HG02759 (cell line): Measurements from ENCODE around the gene ACSS3.
"Not testable (repeated sequence)": the region's sequence is repeated elsewhere in the genome, so short reads cannot be mapped to it uniquely, and the experiment has no call there.

Experiments used
- ATAC-seq: cut with Tn5 transposase; IDR thresholded peaks from one replicate; pipeline ENCODE4 v1.9.1; 2021; ENCODE audit warnings: mild to moderate bottlenecking, moderate library complexity; ENCODE audit not compliant: unreplicated experiment

Gene ACSS3

GRCh38 chr12:81166790-81167189 is 88.9 kb downstream of the ACSS3 start:
- ATAC-seq, result no peak

DNA sequence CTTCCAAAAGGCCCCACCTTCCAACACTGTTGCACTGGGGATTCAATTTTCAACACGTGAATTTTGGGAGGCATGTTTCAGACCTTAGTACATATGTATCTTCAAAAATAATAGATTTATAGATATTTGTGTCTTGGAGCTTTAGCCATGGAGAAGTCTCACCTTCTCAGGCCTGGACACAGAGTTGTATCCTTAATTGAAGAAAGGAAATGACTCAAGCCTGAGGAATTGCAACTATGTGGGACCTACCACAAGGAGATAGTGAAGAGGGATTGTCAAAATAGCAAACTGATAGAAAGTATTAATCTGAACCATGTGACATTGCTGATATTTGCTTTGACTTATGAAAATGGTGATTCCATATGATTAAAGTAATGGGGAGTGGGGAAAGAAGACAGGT is 89.8 kb downstream of the ACSS3 start:
- no peak for ATAC-seq

- no peak for ATAC-seq
These were observed 90.6 kb downstream of the ACSS3 start for GRCh38 chr12:81168445-81168844.

- no peak for ATAC-seq
These were observed 92.2 kb downstream of the ACSS3 start for GRCh38 chr12:81170072-81170471.

- no peak for ATAC-seq
These were observed 95.0 kb downstream of the ACSS3 start for GRCh38 chr12:81172851-81173250.

DNA sequence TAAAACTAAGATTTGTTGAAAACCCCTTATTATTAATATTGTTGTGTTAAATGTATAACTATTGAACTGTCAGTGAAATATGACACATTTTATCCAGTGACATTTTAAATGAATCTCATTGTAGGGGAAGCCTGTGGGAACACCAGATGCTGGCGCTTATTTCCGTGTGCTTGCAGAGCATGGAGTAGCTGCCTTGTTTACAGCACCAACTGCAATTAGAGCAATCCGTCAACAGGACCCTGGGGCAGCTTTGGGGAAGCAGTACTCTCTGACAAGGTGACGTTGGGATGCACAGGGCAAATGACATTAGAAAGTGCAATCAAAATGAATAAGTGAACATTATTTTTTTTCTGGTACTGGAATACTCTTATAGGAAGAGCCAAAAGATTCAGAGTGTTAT is 96.8 kb downstream of the ACSS3 start:
- no peak for ATAC-seq

GRCh38 chr12:81176796-81177195 is 98.9 kb downstream of the ACSS3 start:
- no peak for ATAC-seq

DNA sequence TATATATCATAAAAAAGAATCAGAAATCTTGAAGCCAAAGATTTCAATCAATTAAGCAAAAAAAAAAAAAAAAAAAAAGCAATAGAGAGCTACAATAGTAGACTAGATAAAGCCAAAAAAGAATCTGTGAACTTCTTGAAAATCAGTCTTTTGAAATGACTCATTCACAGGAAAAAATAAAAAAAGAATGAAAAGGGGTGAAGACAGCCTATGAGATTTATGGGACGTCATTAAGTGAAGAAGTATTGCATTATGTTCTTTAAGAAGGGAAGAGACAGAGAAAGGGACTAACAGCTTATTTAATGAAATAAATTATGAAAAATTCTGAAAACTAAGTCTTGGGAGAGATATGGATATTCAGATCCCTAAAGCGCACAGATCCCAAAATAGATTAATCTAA is 103.8 kb downstream of the ACSS3 start:
- no peak for ATAC-seq

GRCh38 chr12:81187686-81188085 is 109.8 kb downstream of the ACSS3 start:
- ATAC-seq, result no peak

DNA sequence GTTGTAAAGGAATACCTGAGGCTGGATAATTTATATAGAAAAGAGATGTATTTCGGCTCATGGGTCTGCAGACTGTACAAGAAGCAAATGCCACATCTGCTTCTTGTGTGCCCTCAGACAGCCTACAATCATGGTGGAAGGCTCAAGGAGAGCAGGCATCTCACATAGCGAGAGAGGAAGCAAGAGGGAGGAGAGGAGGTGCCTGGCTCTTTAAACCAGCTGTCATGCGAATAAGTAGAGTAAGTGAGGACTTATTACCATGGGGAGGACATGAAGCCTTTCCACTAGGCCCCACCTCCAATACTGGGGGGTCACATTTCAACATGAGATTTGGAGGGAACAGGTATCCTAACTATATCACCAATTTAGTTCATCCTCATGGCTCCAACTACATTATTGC is 118.7 kb downstream of the ACSS3 start:
- ATAC-seq, result no peak

DNA sequence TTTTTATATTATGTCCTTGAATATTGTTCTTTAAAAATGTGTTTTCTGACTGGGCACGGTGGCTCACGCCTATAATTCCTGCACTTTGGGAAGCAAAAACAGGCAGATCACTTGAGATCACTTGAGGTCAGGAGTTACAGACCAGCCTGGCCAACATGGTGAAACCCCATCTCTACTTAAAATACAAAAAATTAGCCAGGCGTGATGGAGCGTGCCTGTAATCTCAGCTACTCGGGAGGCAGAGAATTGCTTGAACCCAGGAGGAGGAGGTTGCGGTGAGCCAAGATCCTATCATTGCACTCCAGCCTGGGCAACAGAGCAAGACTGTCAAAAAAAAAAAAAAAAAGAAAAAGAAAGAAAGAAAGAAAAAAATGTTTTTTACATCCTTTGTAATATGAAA is 122.7 kb downstream of the ACSS3 start:
- not testable (repeated sequence) for ATAC-seq

GRCh38 chr12:81203671-81204204 is 125.9 kb downstream of the ACSS3 start:
- no peak for ATAC-seq

GRCh38 chr12:81205416-81205815 is 127.5 kb downstream of the ACSS3 start:
- ATAC-seq, result no peak

- no peak for ATAC-seq
These were observed 128.6 kb downstream of the ACSS3 start for GRCh38 chr12:81206429-81206828.

GRCh38 chr12:81207173-81207572 is 129.3 kb downstream of the ACSS3 start:
- no peak for ATAC-seq

DNA sequence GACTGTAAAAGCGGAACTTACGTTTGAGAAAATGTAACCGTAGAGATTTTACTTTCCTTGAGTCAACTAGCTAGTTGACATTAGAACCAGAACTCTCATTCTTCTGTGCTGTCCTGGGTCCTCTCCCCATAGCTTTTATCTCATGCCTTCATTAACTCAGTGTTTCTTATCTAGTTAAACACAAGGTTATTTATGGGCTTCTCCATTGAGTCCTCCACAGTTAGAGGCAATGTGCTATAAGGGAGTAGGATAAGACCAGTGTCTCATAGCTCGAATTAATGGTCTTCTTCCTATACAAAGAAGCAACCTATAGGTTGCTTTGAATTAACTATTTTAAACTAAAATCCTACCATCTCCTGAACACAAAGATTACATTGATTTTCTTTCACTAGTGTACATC is 129.8 kb downstream of the ACSS3 start:
- no peak for ATAC-seq

DNA sequence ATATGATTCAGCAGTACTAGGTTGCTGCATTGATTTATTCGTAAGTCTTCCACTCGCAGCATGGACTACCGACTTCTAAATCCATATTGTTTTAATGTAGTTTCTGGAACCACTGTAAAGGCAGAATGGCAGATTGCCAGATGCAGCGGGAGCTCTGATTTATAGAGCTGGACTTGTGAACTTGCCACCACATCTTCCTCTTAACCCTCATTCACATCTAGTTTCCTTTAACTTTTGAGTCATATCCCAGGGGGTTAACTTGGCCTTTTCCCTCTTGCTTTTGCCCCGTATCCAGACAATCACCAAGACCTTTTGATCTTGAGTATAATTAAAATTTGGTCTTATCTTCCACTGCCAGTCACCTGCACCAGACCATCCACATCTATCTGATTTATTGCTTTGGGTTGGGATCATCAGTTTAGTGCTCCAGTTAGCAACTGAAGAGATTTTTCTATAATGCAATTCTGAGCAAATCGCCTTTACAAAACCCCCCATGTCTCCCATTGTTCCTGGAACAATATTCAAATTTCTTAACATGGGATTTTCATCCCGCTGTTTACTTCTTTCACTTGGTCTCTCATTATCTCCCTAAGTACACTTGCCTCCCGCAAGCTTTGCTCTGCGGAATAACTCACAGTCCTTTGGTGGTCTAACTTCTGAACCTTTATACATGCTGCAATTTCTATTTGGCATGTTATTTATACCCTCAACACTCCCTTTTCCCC is 130.5 kb downstream of the ACSS3 start:
- ATAC-seq, result no peak

- no peak for ATAC-seq
These were observed 131.1 kb downstream of the ACSS3 start for GRCh38 chr12:81209012-81209411.

GRCh38 chr12:81209772-81210225 is 131.9 kb downstream of the ACSS3 start:
- not testable (repeated sequence) for ATAC-seq

DNA sequence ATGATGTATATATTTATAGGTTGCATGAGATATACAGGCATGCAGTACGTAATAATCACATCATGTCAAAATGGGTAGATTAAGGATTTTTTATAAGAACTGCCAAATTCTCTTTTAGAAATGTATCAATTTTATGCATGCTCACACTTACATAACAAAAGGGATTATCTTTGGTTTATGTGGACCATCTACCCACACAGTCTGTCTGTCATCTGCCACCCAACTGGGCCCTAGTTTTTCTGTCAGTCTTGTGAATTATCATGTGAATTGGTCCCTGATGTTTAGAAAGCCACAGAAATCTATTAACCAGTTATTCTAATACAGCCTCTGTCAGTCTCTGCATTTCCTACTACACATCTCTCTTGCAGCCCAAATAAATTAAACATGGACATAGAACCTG is 133.4 kb downstream of the ACSS3 start:
- ATAC-seq, result no peak

- ATAC-seq, result no peak
These were observed 135.3 kb downstream of the ACSS3 start for GRCh38 chr12:81212996-81213696.

DNA sequence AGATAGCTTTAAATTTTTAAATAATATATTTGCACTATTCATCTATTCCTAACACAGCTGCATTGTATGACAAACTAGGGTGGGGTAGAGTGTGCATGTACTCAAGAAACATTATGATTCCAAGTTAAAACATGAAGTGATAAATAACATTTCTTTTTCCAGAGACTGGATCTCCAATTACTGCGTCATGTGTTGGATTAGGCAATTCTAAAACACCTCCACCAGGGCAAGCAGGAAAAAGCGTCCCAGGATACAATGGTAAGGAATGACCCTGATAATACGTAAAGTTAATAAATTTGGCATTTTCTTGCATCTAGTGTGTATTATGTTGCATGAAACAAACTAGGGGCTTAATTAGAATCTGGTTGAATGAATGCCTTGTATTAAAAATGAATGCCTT is 138.9 kb downstream of the ACSS3 start:
- ATAC-seq, result no peak
